Measurements from ENCODE around the gene DRP2. TPM values are rescaled to one million over a fixed set of nuclear protein-coding genes. Genes with fewer than 3 reads are reported as not detected.
"Not testable (repeated sequence)": the region's sequence is repeated elsewhere in the genome, so short reads cannot be mapped to it uniquely, and the experiment has no call there.

DRP2 gene, protein sequence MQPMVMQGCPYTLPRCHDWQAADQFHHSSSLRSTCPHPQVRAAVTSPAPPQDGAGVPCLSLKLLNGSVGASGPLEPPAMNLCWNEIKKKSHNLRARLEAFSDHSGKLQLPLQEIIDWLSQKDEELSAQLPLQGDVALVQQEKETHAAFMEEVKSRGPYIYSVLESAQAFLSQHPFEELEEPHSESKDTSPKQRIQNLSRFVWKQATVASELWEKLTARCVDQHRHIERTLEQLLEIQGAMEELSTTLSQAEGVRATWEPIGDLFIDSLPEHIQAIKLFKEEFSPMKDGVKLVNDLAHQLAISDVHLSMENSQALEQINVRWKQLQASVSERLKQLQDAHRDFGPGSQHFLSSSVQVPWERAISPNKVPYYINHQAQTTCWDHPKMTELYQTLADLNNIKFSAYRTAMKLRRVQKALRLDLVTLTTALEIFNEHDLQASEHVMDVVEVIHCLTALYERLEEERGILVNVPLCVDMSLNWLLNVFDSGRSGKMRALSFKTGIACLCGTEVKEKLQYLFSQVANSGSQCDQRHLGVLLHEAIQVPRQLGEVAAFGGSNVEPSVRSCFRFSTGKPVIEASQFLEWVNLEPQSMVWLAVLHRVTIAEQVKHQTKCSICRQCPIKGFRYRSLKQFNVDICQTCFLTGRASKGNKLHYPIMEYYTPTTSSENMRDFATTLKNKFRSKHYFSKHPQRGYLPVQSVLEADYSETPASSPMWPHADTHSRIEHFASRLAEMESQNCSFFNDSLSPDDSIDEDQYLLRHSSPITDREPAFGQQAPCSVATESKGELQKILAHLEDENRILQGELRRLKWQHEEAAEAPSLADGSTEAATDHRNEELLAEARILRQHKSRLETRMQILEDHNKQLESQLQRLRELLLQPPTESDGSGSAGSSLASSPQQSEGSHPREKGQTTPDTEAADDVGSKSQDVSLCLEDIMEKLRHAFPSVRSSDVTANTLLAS
- 0.40 and 0.84 TPM in 2 replicates for total RNA-seq
- polyA plus RNA-seq: 0.11 and 0.22 TPM in 2 replicates

DNA sequence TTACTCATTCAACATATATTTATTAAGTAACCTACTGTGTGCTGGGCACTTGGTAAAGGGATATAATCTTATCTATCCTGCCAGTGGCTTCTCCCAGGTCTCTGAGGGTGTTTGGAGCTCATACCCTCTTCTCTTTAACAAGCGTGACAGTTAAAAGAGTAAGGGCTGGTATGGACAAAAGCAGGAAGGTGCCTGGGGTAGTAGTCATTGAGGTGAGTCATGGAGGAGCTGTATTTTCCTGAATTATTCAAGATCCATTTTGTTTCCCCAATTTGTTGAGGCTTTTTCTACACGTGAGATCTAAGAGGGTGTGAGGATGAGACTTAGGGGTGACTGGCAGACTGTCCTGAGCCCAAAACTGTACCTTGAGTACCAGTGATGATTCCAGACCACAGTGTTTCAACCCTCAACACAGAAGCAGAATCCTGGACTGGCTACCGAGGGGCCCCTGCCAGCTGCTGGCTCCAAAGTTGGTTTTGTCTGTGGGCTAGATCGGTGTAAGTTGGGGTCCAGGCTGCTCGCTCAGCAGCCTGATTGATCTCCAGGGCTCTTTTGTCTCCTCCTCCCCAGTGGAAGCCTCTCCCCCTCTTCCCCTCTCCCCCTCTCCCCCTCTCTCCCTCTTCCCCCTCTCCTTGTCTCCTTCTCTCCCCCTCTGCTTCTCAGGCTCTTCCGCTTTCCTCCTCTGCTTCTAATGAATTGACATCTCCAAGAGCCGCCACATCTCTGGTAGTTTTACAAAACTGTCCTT is at the start of gene DRP2:
DRP2 (plus strand) TSS at position 671 of the 748 bp plus-strand sequence. CDS start 11,862 bp downstream, outside the sequence.
- H3K36me3 ChIP-seq (replicated peaks; ENCODE audit: insufficient read depth, low read depth): no peaks in the 10 kb centered on the region
- peak within 1 kb of the TSS; percentile 46 for H3K4me2 ChIP-seq
- TF ChIP-seq EZH2 (IDR thresholded peaks at IDR 0.05; ENCODE audit: borderline replicate concordance): no peak
- H3K4me3 ChIP-seq: no peak within 1 kb of the TSS
- no peaks in the 10 kb centered on the region for H3K9me3 ChIP-seq (ENCODE audit: low read depth)
- H3K79me2 ChIP-seq: no peaks in the 10 kb centered on the region
- H3K4me1 ChIP-seq (ENCODE audit: insufficient read depth): no peaks in the 10 kb centered on the region
- no peaks in the 10 kb centered on the region for H3K9me2 ChIP-seq (replicated peaks; ENCODE audit: insufficient read depth)
- WGBS (ENCODE audit: low lambda C conversion rate, missing lambda C conversion rate): 62% methylated on average over 4 of the region's 7 CpGs
- peak within 1 kb of the TSS; percentile 35 for H2AFZ ChIP-seq
- no peaks in the 10 kb centered on the region for H4K20me1 ChIP-seq (ENCODE audit: insufficient read depth, poor library complexity, severe bottlenecking)
- H3K27me3 ChIP-seq: no peaks in the 10 kb centered on the region
- peak within 1 kb of the TSS; percentile 51 for H3K27ac ChIP-seq
- DNase-seq (ENCODE audit: low spot score): no peak

GRCh38 chrX:101171883-101172400 is 47.6 kb upstream of the DRP2 start:
- Histone ChIP-seq H3K27me3 (no peaks in the 10 kb centered on the region), H3K79me2 (no peaks in the 10 kb centered on the region), H3K4me3 (no peak overlapping the region), H3K27ac (no peak overlapping the region), H3K4me1 (ENCODE audit: insufficient read depth) (no peaks in the 10 kb centered on the region), H2AFZ (no peak overlapping the region), H3K36me3 (replicated peaks; ENCODE audit: insufficient read depth, low read depth) (no peaks in the 10 kb centered on the region), H3K9me2 (replicated peaks; ENCODE audit: insufficient read depth) (no peaks in the 10 kb centered on the region), H3K9me3 (ENCODE audit: low read depth) (no peaks in the 10 kb centered on the region), H3K4me2 (no peak overlapping the region), H4K20me1 (ENCODE audit: insufficient read depth, poor library complexity, severe bottlenecking) (no peaks in the 10 kb centered on the region)
- TF ChIP-seq CTCF (IDR thresholded peaks at IDR 0.05; ENCODE audit: poor library complexity): no peak
- no peak for DNase-seq (ENCODE audit: low spot score)
- 78% methylated on average over 4 of the region's 4 CpGs for WGBS (ENCODE audit: low lambda C conversion rate, missing lambda C conversion rate)

DNA sequence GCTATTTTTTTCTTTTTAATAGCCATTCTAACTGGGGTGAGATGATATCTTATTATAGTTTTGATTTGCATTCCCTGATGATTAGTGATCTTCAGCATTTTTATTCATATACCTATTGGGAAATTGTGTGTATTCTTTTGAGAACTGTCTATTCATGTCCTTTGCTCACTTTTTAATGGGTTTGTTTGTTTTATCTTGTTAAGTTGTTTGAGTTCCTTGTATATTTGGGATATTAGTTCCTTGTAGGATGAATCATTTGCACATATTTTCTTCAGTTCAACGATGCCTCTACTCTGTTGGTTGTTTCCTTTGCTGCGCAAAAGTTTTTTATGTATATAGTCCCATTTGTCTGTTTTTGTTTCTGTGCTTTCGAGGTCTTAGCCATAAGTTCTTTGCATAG is 43.1 kb upstream of the DRP2 start:
- TF ChIP-seq CTCF (IDR thresholded peaks at IDR 0.05; ENCODE audit: poor library complexity) (no peak), EZH2 (IDR thresholded peaks at IDR 0.05; ENCODE audit: borderline replicate concordance) (no peak), EZH2phosphoT487 (IDR thresholded peaks at IDR 0.05; ENCODE audit: low read depth, severe bottlenecking, unreplicated experiment) (no peak)
- Histone ChIP-seq H3K4me1 (ENCODE audit: insufficient read depth) (no peaks in the 10 kb centered on the region), H3K27me3 (no peaks in the 10 kb centered on the region), H3K9me3 (ENCODE audit: low read depth) (no peaks in the 10 kb centered on the region), H3K79me2 (no peaks in the 10 kb centered on the region), H3K4me2 (no peak overlapping the region), H2AFZ (no peak overlapping the region), H3K9me2 (replicated peaks; ENCODE audit: insufficient read depth) (no peaks in the 10 kb centered on the region), H3K36me3 (replicated peaks; ENCODE audit: insufficient read depth, low read depth) (no peaks in the 10 kb centered on the region), H3K27ac (no peak overlapping the region), H3K4me3 (no peak overlapping the region), H4K20me1 (ENCODE audit: insufficient read depth, poor library complexity, severe bottlenecking) (no peaks in the 10 kb centered on the region)
- no peak for DNase-seq (ENCODE audit: low spot score)
- WGBS (ENCODE audit: low lambda C conversion rate, missing lambda C conversion rate): 73% methylated on average over 3 of the region's 3 CpGs

GRCh38 chrX:101184876-101185275 is 34.7 kb upstream of the DRP2 start:
- H3K27me3 ChIP-seq; H3K36me3 ChIP-seq (replicated peaks; ENCODE audit: insufficient read depth, low read depth); H3K4me1 ChIP-seq (ENCODE audit: insufficient read depth); H3K79me2 ChIP-seq; H2AFZ ChIP-seq; H4K20me1 ChIP-seq (ENCODE audit: insufficient read depth, poor library complexity, severe bottlenecking); H3K27ac ChIP-seq; H3K9me2 ChIP-seq (replicated peaks; ENCODE audit: insufficient read depth); H3K9me3 ChIP-seq (ENCODE audit: low read depth); DNase-seq (ENCODE audit: low spot score); H3K4me2 ChIP-seq; H3K4me3 ChIP-seq: not testable (repeated sequence)
- WGBS (ENCODE audit: low lambda C conversion rate, missing lambda C conversion rate): 60% methylated on average over 2 of the region's 2 CpGs

- DNase-seq (ENCODE audit: low spot score); H3K36me3 ChIP-seq (replicated peaks; ENCODE audit: insufficient read depth, low read depth); H3K79me2 ChIP-seq; H3K27me3 ChIP-seq; H4K20me1 ChIP-seq (ENCODE audit: insufficient read depth, poor library complexity, severe bottlenecking); H3K9me2 ChIP-seq (replicated peaks; ENCODE audit: insufficient read depth); H3K4me3 ChIP-seq; H3K27ac ChIP-seq; H3K4me1 ChIP-seq (ENCODE audit: insufficient read depth); H3K9me3 ChIP-seq (ENCODE audit: low read depth); H2AFZ ChIP-seq; H3K4me2 ChIP-seq: not testable (repeated sequence)
- WGBS (ENCODE audit: low lambda C conversion rate, missing lambda C conversion rate): 47% methylated on average over 5 of the region's 5 CpGs
Observed at GRCh38 chrX:101187961-101188360, 31.6 kb upstream of the DRP2 start.
